ENCODE results near the gene ERAP2. TPM values are rescaled to one million over a fixed set of nuclear protein-coding genes. Genes with fewer than 3 reads are reported as not detected.

ERAP2 gene
- total and polyA plus RNA-seq, 2 of the 13 experiments (the other 11 are each of a cell fraction or from before 2014, with no cell fraction given): 12.8 to 16.6 TPM

GRCh38 chr5:96863949-96864584, 12.2 kb upstream of the ERAP2 start:
- DNase-seq (ENCODE audit: low spot score): no peak
- H3K79me2 ChIP-seq (ENCODE audit: insufficient read depth, low read length): no peaks in the 10 kb centered on the region
- ChIA-PET POLR2A (no interaction called here), CTCF (ENCODE audit: low intra/inter-chr PET ratio, low total read pairs) (no interaction called here)
- FAIRE-seq: no peak
- no peaks in the 10 kb centered on the region for H3K36me3 ChIP-seq (replicated peaks in 1 of 2; ENCODE audit: control insufficient read depth in 1 of 2, insufficient read depth in 2 of 2, low read length in 2 of 2)
- H3K27ac ChIP-seq (ENCODE audit: extremely low read length, insufficient read depth, low read length): no peak overlapping the region
- no peaks in the 10 kb centered on the region for H3K9me3 ChIP-seq (ENCODE audit: low read length)
- no peak for ATAC-seq
- no peaks in the 10 kb centered on the region; a peak in 1 of 5 replicates for H3K27me3 ChIP-seq (ENCODE audit: control insufficient read depth in 1 of 2, insufficient read depth in 2 of 2, low read length in 2 of 2)
- intact Hi-C loops (cut with micrococcal nuclease; ENCODE audit: unreplicated experiment) (no loop called here), in situ Hi-C loops (cut with HindIII; ENCODE audit: extremely low pct_ligation_motif_present, low pct_unique_long_range_greater_than_20kb) (no loop called here)
- peaks cover 45% of the 10 kb centered on the region for H3K4me1 ChIP-seq (ENCODE audit: insufficient read depth, low read length)
- 60% methylated on average over 3 of the region's 3 CpGs for WGBS (ENCODE audit: low lambda C conversion rate)
- H3K9ac ChIP-seq (ENCODE audit: insufficient read depth, low read depth, low read length): no peak overlapping the region
- TF ChIP-seq AHR (CRISPR knock-in tag; IDR thresholded peaks at IDR 0.05) (no peak), SOX6 (IDR thresholded peaks at IDR 0.05) (no peak), SOX6 (CRISPR knock-in tag; IDR thresholded peaks at IDR 0.05) (no peak), THAP11 (CRISPR knock-in tag; IDR thresholded peaks at IDR 0.05) (no peak), IKZF5 (CRISPR knock-in tag; IDR thresholded peaks at IDR 0.05) (no peak), ZNF713 (CRISPR knock-in tag; IDR thresholded peaks at IDR 0.05) (no peak), JARID2 (CRISPR knock-in tag; IDR thresholded peaks at IDR 0.05; ENCODE audit: insufficient replicate concordance) (no peak), ZMYM4 (CRISPR knock-in tag; IDR thresholded peaks at IDR 0.05) (no peak), SATB2 (CRISPR knock-in tag; IDR thresholded peaks at IDR 0.05) (no peak), NAIF1 (CRISPR knock-in tag; IDR thresholded peaks at IDR 0.05; ENCODE audit: borderline replicate concordance) (no peak), SNAPC4 (CRISPR knock-in tag; IDR thresholded peaks at IDR 0.05) (no peak), FOXA3 (CRISPR knock-in tag; IDR thresholded peaks at IDR 0.05) (no peak), PAX8 (CRISPR knock-in tag; IDR thresholded peaks at IDR 0.05; ENCODE audit: borderline replicate concordance) (no peak), PREB (CRISPR knock-in tag; IDR thresholded peaks at IDR 0.05) (no peak), TOE1 (CRISPR knock-in tag; IDR thresholded peaks at IDR 0.05) (no peak), EED (CRISPR knock-in tag; IDR thresholded peaks at IDR 0.05) (no peak)
- no peaks in the 10 kb centered on the region for H4K20me1 ChIP-seq (ENCODE audit: insufficient read depth, low read length)
- H2AFZ ChIP-seq (ENCODE audit: low read length): no peak overlapping the region
- H3K4me2 ChIP-seq (ENCODE audit: low read depth, low read length): no peak overlapping the region
- BruUV-seq (replicated peaks): no TSS peak
- H3K4me3 ChIP-seq (replicated peaks in 1 of 3; ENCODE audit: insufficient read depth in 1 of 3, low read depth in 2 of 3, low read length in 3 of 3): no peak overlapping the region

Measured in HepG2 (cell line).